GM12875 (cell line): Measurements from ENCODE around the gene FOXN4.

Source experiments
- H3K4me3 ChIP-seq: one replicate; pipeline ENCODE4 v1.5.1; 2011; ENCODE audit warnings: low read depth, low read length, control low read depth
- TF ChIP-seq, protein P1 (sequence below): IDR thresholded peaks from 2 replicates; pipeline ENCODE4 v1.5.1; 2011; ENCODE audit warnings: low read depth, mild to moderate bottlenecking, control low read depth, inconsistent platforms, low read length, moderate library complexity, borderline replicate concordance; ENCODE audit not compliant: insufficient read depth

The FOXN4 gene

GRCh38 chr12:109230193-109230592, 78.9 kb downstream of the FOXN4 start:
- H3K4me3 ChIP-seq, result no peak overlapping the region
- TF ChIP-seq, protein P1, sequence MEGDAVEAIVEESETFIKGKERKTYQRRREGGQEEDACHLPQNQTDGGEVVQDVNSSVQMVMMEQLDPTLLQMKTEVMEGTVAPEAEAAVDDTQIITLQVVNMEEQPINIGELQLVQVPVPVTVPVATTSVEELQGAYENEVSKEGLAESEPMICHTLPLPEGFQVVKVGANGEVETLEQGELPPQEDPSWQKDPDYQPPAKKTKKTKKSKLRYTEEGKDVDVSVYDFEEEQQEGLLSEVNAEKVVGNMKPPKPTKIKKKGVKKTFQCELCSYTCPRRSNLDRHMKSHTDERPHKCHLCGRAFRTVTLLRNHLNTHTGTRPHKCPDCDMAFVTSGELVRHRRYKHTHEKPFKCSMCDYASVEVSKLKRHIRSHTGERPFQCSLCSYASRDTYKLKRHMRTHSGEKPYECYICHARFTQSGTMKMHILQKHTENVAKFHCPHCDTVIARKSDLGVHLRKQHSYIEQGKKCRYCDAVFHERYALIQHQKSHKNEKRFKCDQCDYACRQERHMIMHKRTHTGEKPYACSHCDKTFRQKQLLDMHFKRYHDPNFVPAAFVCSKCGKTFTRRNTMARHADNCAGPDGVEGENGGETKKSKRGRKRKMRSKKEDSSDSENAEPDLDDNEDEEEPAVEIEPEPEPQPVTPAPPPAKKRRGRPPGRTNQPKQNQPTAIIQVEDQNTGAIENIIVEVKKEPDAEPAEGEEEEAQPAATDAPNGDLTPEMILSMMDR, result no peak

DNA sequence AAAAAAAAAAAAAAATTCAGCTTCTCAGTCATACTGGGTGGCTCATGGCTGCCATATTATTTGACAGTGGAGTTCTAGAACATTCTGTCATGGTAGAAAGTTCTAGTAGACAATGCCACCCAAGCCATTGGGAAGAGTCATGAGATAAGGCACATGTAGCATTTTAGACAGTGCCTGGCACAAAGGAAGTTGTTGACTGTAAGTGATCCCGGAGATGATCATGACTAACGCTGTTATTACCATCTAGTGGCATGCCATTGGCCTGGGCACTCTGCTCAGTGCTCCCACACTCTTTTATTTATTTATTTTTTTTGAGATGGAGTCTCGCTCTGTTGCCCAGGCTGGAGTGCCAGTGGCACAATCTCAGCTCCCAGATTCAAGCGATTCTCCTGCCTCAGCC, 80.4 kb downstream of the FOXN4 start:
- TF ChIP-seq, protein P1, result no peak
- no peak overlapping the region for H3K4me3 ChIP-seq
